H1 (cell line): ENCODE measurements around the gene MOK. TPM values are rescaled to one million over a fixed set of nuclear protein-coding genes. Genes with fewer than 3 reads are reported as not detected.

Experiments
- CTCF ChIA-PET: fragments of 300-600 bp; sonication (Branson Sonifier 250); formaldehyde crosslinking; loops from one replicate; lab custom pipeline; 2021; ENCODE audit not compliant: partially characterized antibody; lab: Charles Lee
- POLR2A ChIA-PET: fragments of 300-600 bp; sonication (Branson Sonifier 250); formaldehyde crosslinking; loops from one replicate; lab custom pipeline; 2021; ENCODE audit warnings: inconsistent platforms; ENCODE audit not compliant: partially characterized antibody; lab: Charles Lee
- DNase-seq, 2 experiments: peaks; one replicate each; pipeline versions ENCODE4 v3.0.0 to v3.0.0-alpha.2; 2010 to 2022; ENCODE audit warnings: low spot score in 2 of 2, low read depth in 1 of 2, mixed read lengths in 1 of 2
- FAIRE-seq: peaks from 2 replicates; lab custom pipeline; 2011; peaks lifted over from hg19 to GRCh38; lab: Jason Lieb, UNC
- H2AFZ ChIP-seq: 2 replicates; pipeline ENCODE4 v1.8.1; 2012; ENCODE audit warnings: low read length, inconsistent platforms
- H2AK5ac ChIP-seq: 2 replicates; pipeline ENCODE4 v1.6.1; 2013; ENCODE audit warnings: low read depth, low read length
- H2BK120ac ChIP-seq: replicated peaks from 2 replicates; pipeline ENCODE3; 2013; ENCODE audit warnings: low read depth, low read length, inconsistent platforms
- H2BK12ac ChIP-seq: 2 replicates; pipeline ENCODE4 v1.6.1; 2013; ENCODE audit warnings: low read depth, low read length
- H2BK15ac ChIP-seq: 2 replicates; pipeline ENCODE4 v1.6.1; 2013; ENCODE audit warnings: low read length
- H2BK20ac ChIP-seq: 2 replicates; pipeline ENCODE4 v1.6.1; 2013; ENCODE audit warnings: low read length
- H2BK5ac ChIP-seq: 2 replicates; pipeline ENCODE4 v1.6.1; 2013; ENCODE audit warnings: low read depth, low read length
- H3K14ac ChIP-seq: 2 replicates; pipeline ENCODE4 v1.6.1; 2013; ENCODE audit warnings: inconsistent platforms; ENCODE audit not compliant: insufficient read length
- H3K18ac ChIP-seq: 2 replicates; pipeline ENCODE4 v1.6.1; 2013; ENCODE audit warnings: low read length; ENCODE audit errors: extremely low read depth
- H3K23ac ChIP-seq: 2 replicates; pipeline ENCODE4 v1.6.1; 2013; ENCODE audit warnings: inconsistent platforms; ENCODE audit not compliant: insufficient read length
- H3K23me2 ChIP-seq: 2 replicates; pipeline ENCODE4 v1.6.1; 2013; ENCODE audit warnings: low read depth, low read length
- H3K27ac ChIP-seq: 2 replicates; pipeline ENCODE4 v1.6.1; 2011; ENCODE audit warnings: low read depth, low read length, inconsistent platforms
- H3K27me3 ChIP-seq, 4 experiments: replicated peaks in 1 of 4; 1 replicate in 1 of 4; 2 replicates in 3 of 4; pipeline versions ENCODE4 v1.6.1 to v1.8.1; 2011 to 2013; ENCODE audit warnings: low read length in 3 of 4, mild to moderate bottlenecking in 3 of 4, inconsistent platforms in 2 of 4, mixed read lengths in 2 of 4, moderate library complexity in 1 of 4; ENCODE audit not compliant: control insufficient read depth in 3 of 4, insufficient read depth in 3 of 4; ENCODE audit errors: extremely low read depth in 1 of 4
- H3K36me3 ChIP-seq, 4 experiments: 2 replicates each; pipeline versions ENCODE4 v1.6.1 to v1.8.1; 2011 to 2013; ENCODE audit warnings: mild to moderate bottlenecking in 4 of 4, low read length in 3 of 4, moderate library complexity in 2 of 4, control low read depth in 1 of 4, inconsistent platforms in 1 of 4; ENCODE audit not compliant: insufficient read depth in 4 of 4, control insufficient read depth in 2 of 4
- H3K4ac ChIP-seq: replicated peaks from 2 replicates; pipeline ENCODE3; 2013; ENCODE audit warnings: low read length, low read depth, mixed read lengths, inconsistent platforms; ENCODE audit not compliant: insufficient read length
- H3K4me1 ChIP-seq, 4 experiments: replicated peaks in 1 of 4; 1 replicate in 1 of 4; 2 replicates in 3 of 4; pipeline versions ENCODE4 v1.6.1 to v1.8.1; 2011 to 2013; ENCODE audit warnings: low read length in 3 of 4, inconsistent platforms in 2 of 4, mixed read lengths in 1 of 4; ENCODE audit not compliant: insufficient read depth in 4 of 4, control insufficient read depth in 3 of 4
- H3K4me2 ChIP-seq, 2 experiments: 2 replicates each; pipeline versions ENCODE4 v1.6.1 to v1.8.1; 2011 to 2013; ENCODE audit warnings: low read depth in 2 of 2, low read length in 2 of 2, control low read depth in 1 of 2, inconsistent platforms in 1 of 2, mild to moderate bottlenecking in 1 of 2; ENCODE audit not compliant: insufficient read depth in 1 of 2
- H3K4me3 ChIP-seq, 4 experiments: fragments of 200-600, 300-600 bp in 1 of 4; sonication (generic), shearing (Covaris generic), sonication (Bioruptor Twin) in 1 of 4; 2 replicates each; pipeline versions ENCODE4 v1.5.1 to v1.8.1; 2011 to 2016; ENCODE audit warnings: low read length in 4 of 4, low read depth in 3 of 4, control low read depth in 2 of 4, inconsistent platforms in 2 of 4, mild to moderate bottlenecking in 2 of 4, mixed read lengths in 1 of 4, moderate library complexity in 1 of 4; ENCODE audit not compliant: insufficient read depth in 2 of 4; ENCODE audit errors: extremely low read depth in 1 of 4
- H3K56ac ChIP-seq: replicated peaks from 2 replicates; pipeline ENCODE3; 2013; ENCODE audit warnings: low read depth, mild to moderate bottlenecking, mixed read lengths, low read length, inconsistent platforms; ENCODE audit not compliant: insufficient read length
- H3K79me1 ChIP-seq: 2 replicates; pipeline ENCODE4 v1.6.1; 2013; ENCODE audit warnings: low read depth, low read length, control low read depth
- H3K79me2 ChIP-seq, 2 experiments: 2 replicates each; pipeline versions ENCODE4 v1.6.1 to v1.8.1; 2012 to 2013; ENCODE audit warnings: low read length in 2 of 2, mild to moderate bottlenecking in 2 of 2, inconsistent platforms in 1 of 2; ENCODE audit not compliant: insufficient read depth in 2 of 2, control insufficient read depth in 1 of 2
- H3K9ac ChIP-seq, 4 experiments: replicated peaks in 1 of 4; 1 replicate in 1 of 4; 2 replicates in 3 of 4; pipeline versions ENCODE4 v1.6.1 to v1.8.1; 2011 to 2013; ENCODE audit warnings: low read depth in 3 of 4, low read length in 3 of 4, control low read depth in 2 of 4, mild to moderate bottlenecking in 2 of 4, moderate library complexity in 2 of 4, inconsistent platforms in 1 of 4; ENCODE audit errors: extremely low read depth in 1 of 4
- H3K9me3 ChIP-seq, 2 experiments: 2 replicates each; pipeline versions ENCODE4 v1.6.1 to v1.8.1; 2012 to 2013; ENCODE audit warnings: mild to moderate bottlenecking in 2 of 2, moderate library complexity in 2 of 2, control low read depth in 1 of 2, inconsistent platforms in 1 of 2, low read depth in 1 of 2, low read length in 1 of 2, mixed read lengths in 1 of 2; ENCODE audit not compliant: insufficient read depth in 2 of 2
- H4K20me1 ChIP-seq, 2 experiments: replicated peaks in 1 of 2; 2 replicates each; pipeline versions ENCODE3 to v1.8.1; 2011 to 2013; ENCODE audit warnings: inconsistent platforms in 2 of 2, low read length in 2 of 2, mild to moderate bottlenecking in 1 of 2; ENCODE audit not compliant: insufficient read depth in 2 of 2, control insufficient read depth in 1 of 2
- H4K5ac ChIP-seq: 2 replicates; pipeline ENCODE4 v1.6.1; 2013; ENCODE audit warnings: low read length, low read depth, mixed read lengths, inconsistent platforms; ENCODE audit not compliant: insufficient read length
- H4K8ac ChIP-seq: 2 replicates; pipeline ENCODE4 v1.8.0; 2013; ENCODE audit warnings: mild to moderate bottlenecking, moderate library complexity, low read length, inconsistent platforms; ENCODE audit not compliant: insufficient read depth; ENCODE audit errors: extremely low read depth
- H4K91ac ChIP-seq: replicated peaks from 2 replicates; pipeline ENCODE3; 2013; ENCODE audit warnings: low read length, mixed read lengths, inconsistent platforms; ENCODE audit not compliant: insufficient read length
- BRCA1 ChIP-seq: IDR thresholded peaks from 2 replicates; pipeline ENCODE4 v1.6.1; 2012; ENCODE audit warnings: low read depth, low read length, improper control_type of control experiment
- MAFK ChIP-seq: IDR thresholded peaks from 2 replicates; pipeline ENCODE4 v1.6.1; 2012; ENCODE audit warnings: low read depth, mild to moderate bottlenecking, improper control_type of control experiment, low read length
- SUZ12 ChIP-seq: fragments of 200-600 bp; sonication (generic); IDR thresholded peaks from 2 replicates; pipeline ENCODE4 v1.6.1; 2012; ENCODE audit warnings: mild to moderate bottlenecking, inconsistent platforms, low read length, moderate library complexity, mixed read lengths
- WGBS, 2 experiments: shearing (Covaris generic) in 1 of 2; methylation state at CpG; one replicate each; pipeline versions ENCODE4 v1.1.6 to v1.1.7; 2013 to 2015; ENCODE audit warnings: low lambda C conversion rate in 2 of 2, mixed read lengths in 2 of 2, inconsistent platforms in 1 of 2, low coverage in 1 of 2, missing lambda C conversion rate in 1 of 2; ENCODE audit not compliant: insufficient replicate concordance in 2 of 2, insufficient coverage in 1 of 2, insufficient read length in 1 of 2; ENCODE audit errors: extremely low coverage in 1 of 2, missing lambda C conversion rate in 1 of 2; 5-methylcytosine and 5-hydroxymethylcytosine counted together
- polyA plus RNA-seq, 7 experiments: library from polyadenylated mRNA; depleted of rRNA in 3 of 7; stranded (reverse) in 5 of 7; unstranded in 2 of 7; fragments of >200 nt in 5 of 7; fragments of 200-250 nt in 2 of 7; gene quantifications; 1 replicate in 5 of 7; 2 replicates in 1 of 7; 4 replicates in 1 of 7; pipeline versions ENCODE4 v1.2.1 to v1.2.3, GENCODE V29; 2011 to 2013; ENCODE audit warnings: missing spikeins in 2 of 7, mixed read lengths in 2 of 7
- total RNA-seq: library from RNA; stranded (reverse); fragmentation: NEBNext Ultra II Directional; extraction: Animal tissue kit (Norgen Biotek cat#: 25700); gene quantifications from 2 replicates; pipeline ENCODE4 v1.2.1, GENCODE V29; 2021

Gene MOK
- total and polyA plus RNA-seq, 2 of the 8 experiments (the other 6 are each of a cell fraction or from before 2014, with no cell fraction given), result 2.1 to 2.5 TPM

GRCh38 chr14:102218688-102219087 is 86.3 kb downstream of the MOK start:
- no peak overlapping the region for H2BK5ac ChIP-seq
- H3K18ac ChIP-seq, result no peak overlapping the region
- H4K91ac ChIP-seq, result no peak overlapping the region
- FAIRE-seq (no peak), DNase-seq (no peak)
- no peaks in the 10 kb centered on the region for H3K27me3 ChIP-seq
- no peak overlapping the region for H2BK12ac ChIP-seq
- no peaks in the 10 kb centered on the region for H3K23me2 ChIP-seq
- POLR2A ChIA-PET, result interaction anchor here (0.9 kb wide), 1 partner anchor 21 kb away, joined by 3 read pairs; no protein-coding TSS in a partner anchor
- H2AFZ ChIP-seq, result no peak overlapping the region
- H3K56ac ChIP-seq, result no peak overlapping the region
- H3K9ac ChIP-seq, result no peak overlapping the region
- no peak overlapping the region for H2BK20ac ChIP-seq
- no peak overlapping the region for H4K8ac ChIP-seq
- H3K4me1 ChIP-seq, result peaks cover 0 to 19% (median 6%) of the 10 kb centered on the region in 4 experiments; a peak in 6 of 7 replicates
- H3K14ac ChIP-seq, result no peak overlapping the region
- H3K4ac ChIP-seq, result no peak overlapping the region
- 89% methylated on average over 8 of the region's 16 CpGs; no CpG with 5 or more reads in 1 of the 2 experiments for WGBS, 2 experiments
- no peak overlapping the region for H4K5ac ChIP-seq
- TF ChIP-seq SUZ12 (no peak), BRCA1 (no peak), MAFK (no peak)
- no peak overlapping the region for H2AK5ac ChIP-seq
- H4K20me1 ChIP-seq, result peaks cover 5 to 23% of the 10 kb centered on the region in 2 experiments
- H3K9me3 ChIP-seq, result no peaks in the 10 kb centered on the region
- no peak overlapping the region for H3K23ac ChIP-seq
- peaks cover 16% of the 10 kb centered on the region for H3K79me1 ChIP-seq
- no peak overlapping the region for H3K4me3 ChIP-seq
- CTCF ChIA-PET, result interaction anchor here (0.6 to 2.6 kb wide), 4 partner anchors 16 to 96 kb away, joined by 3 to 10 read pairs (median 3); no protein-coding TSS in a partner anchor
- peaks cover 0 to 16% of the 10 kb centered on the region in 2 experiments; a peak in 2 of 4 replicates for H3K79me2 ChIP-seq
- no peak overlapping the region for H3K27ac ChIP-seq
- no peak overlapping the region for H2BK120ac ChIP-seq
- no peak overlapping the region for H3K4me2 ChIP-seq
- no peaks in the 10 kb centered on the region for H3K36me3 ChIP-seq
- H2BK15ac ChIP-seq, result no peak overlapping the region
